Endothelial cell (in vitro differentiated cells): ENCODE data around the gene FAM83F. TPM values are rescaled to one million over a fixed set of nuclear protein-coding genes. Genes with fewer than 3 reads are reported as not detected.

Experiments
- DNase-seq: peaks from one replicate; pipeline ENCODE4 v3.0.0; 2021; ENCODE audit warnings: low spot score
- H3K27ac Mint-ChIP-seq: one replicate; pipeline ENCODE4 v1.8.0; 2021; ENCODE audit warnings: mixed read lengths, inconsistent platforms; ENCODE audit not compliant: unreplicated experiment
- H3K27me3 Mint-ChIP-seq: one replicate; pipeline ENCODE4 v1.8.0; 2021; ENCODE audit warnings: mild to moderate bottlenecking, moderate library complexity, mixed read lengths, inconsistent platforms; ENCODE audit not compliant: unreplicated experiment
- H3K36me3 Mint-ChIP-seq: one replicate; pipeline ENCODE4 v1.8.0; 2021; ENCODE audit warnings: mild to moderate bottlenecking, low read depth, mixed read lengths, inconsistent platforms; ENCODE audit not compliant: unreplicated experiment
- H3K4me1 Mint-ChIP-seq: one replicate; pipeline ENCODE4 v1.8.0; 2021; ENCODE audit warnings: mild to moderate bottlenecking, mixed read lengths, inconsistent platforms; ENCODE audit not compliant: unreplicated experiment
- H3K4me3 Mint-ChIP-seq: one replicate; pipeline ENCODE4 v1.8.0; 2021; ENCODE audit warnings: mild to moderate bottlenecking, mixed read lengths, inconsistent platforms; ENCODE audit not compliant: unreplicated experiment
- H3K9me3 Mint-ChIP-seq: one replicate; pipeline ENCODE4 v1.8.0; 2021; ENCODE audit warnings: mixed read lengths, inconsistent platforms; ENCODE audit not compliant: unreplicated experiment
- total RNA-seq: library from RNA; stranded (reverse); fragmentation: NEBNext Ultra II Directional; extraction: Animal tissue kit (Norgen Biotek cat#: 25700); gene quantifications from one replicate; pipeline ENCODE4 v1.2.1, GENCODE V29; 2021; ENCODE audit not compliant: unreplicated experiment
- TF ChIP-seq, protein P1 (sequence below): fragments of 200-600 bp; sonication (generic); IDR thresholded peaks from one replicate; pipeline ENCODE4 v1.5.0; 2021; ENCODE audit warnings: antibody characterized with exemption; ENCODE audit not compliant: unreplicated experiment

The FAM83F gene
- total RNA-seq, 1 donor from 2014 or later: 3.5 TPM

GRCh38 chr22:39955675-39956074 is 39.1 kb upstream of the FAM83F start:
- DNase-seq: no peak

DNA sequence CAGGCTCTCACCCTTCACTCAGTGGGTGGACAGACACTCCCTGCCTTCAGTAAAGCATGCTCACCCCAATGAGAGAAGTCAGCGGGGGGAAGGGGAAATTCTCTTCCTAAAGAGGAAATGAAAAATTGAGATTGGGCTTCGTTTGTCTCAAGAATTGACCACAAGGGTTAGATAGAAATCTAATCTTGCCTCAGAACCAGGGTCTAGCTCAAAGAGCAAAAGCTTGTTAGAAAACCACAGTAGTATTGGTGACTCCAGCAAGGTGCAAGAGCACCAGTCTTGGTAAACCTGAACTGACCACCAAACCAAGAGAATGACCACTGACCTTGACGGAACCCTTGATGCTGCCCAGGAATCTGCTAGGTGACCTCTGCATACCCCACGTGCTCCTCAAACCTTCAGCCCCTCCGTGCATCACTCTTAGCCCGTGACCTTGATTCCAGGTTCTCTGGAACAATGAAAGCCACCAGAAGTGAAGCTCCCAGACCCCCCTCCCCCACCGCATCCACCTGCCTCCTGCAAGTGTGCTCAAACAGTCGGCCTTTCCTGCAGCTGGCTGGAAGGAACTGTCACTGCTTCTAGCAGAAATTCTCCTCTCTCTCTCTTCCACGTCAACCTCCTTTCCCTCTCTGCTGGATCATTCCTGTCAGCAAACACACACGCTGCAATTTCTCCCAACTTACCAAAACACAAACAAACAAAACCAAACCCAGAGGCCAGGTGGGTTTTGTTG is 37.7 kb upstream of the FAM83F start:
- Mint-ChIP-seq H3K4me3 (peak overlapping the region; percentile 80), H3K27ac (peak overlapping the region; percentile 65), H3K9me3 (no peaks in the 10 kb centered on the region), H3K4me1 (peaks cover 53% of the 10 kb centered on the region), H3K27me3 (peaks cover 5% of the 10 kb centered on the region), H3K36me3 (peaks cover 13% of the 10 kb centered on the region)
- TF ChIP-seq, protein P1, sequence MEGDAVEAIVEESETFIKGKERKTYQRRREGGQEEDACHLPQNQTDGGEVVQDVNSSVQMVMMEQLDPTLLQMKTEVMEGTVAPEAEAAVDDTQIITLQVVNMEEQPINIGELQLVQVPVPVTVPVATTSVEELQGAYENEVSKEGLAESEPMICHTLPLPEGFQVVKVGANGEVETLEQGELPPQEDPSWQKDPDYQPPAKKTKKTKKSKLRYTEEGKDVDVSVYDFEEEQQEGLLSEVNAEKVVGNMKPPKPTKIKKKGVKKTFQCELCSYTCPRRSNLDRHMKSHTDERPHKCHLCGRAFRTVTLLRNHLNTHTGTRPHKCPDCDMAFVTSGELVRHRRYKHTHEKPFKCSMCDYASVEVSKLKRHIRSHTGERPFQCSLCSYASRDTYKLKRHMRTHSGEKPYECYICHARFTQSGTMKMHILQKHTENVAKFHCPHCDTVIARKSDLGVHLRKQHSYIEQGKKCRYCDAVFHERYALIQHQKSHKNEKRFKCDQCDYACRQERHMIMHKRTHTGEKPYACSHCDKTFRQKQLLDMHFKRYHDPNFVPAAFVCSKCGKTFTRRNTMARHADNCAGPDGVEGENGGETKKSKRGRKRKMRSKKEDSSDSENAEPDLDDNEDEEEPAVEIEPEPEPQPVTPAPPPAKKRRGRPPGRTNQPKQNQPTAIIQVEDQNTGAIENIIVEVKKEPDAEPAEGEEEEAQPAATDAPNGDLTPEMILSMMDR: no peak
- DNase-seq: no peak

More at GRCh38 chr22:39955675-39956074, 39.1 kb upstream of the FAM83F start:
- Mint-ChIP-seq H3K4me3 (no peak overlapping the region), H3K4me1 (peaks cover 63% of the 10 kb centered on the region), H3K9me3 (no peaks in the 10 kb centered on the region), H3K36me3 (peaks cover 13% of the 10 kb centered on the region), H3K27ac (no peak overlapping the region), H3K27me3 (peaks cover 5% of the 10 kb centered on the region)
- TF ChIP-seq, protein P1: no peak

DNA sequence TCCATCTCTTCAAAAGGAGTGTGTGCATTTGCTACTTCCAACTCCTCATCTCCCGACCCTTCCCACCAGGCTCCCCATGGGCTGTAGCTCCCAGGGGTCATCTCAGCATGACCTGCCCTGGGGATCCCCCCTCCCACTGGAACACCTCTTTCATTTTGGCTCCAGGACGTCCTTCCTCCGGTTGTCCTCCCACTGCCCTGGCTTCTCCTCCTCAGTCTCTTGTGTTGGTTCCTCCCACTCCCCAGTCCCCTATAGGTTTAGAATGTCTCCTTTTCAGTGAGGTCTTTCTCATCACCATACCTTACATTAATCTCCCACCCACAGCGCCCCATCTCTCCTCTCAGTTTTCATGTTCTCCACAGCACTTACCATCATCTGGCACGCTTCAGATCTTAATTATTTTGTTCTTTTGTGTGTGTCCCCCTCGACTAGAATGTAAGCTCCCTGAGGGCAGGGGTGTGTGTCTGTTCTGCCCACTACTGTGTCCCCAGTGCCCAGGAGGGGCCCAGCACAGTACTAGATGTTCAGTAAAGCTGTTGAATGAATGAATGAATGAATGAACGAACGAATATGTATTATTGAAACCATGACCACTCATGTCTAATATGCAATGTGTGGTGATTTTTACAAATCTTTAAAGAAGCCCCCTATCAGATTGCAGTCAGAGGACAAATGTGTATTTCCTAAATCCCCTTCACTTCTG is 36.6 kb upstream of the FAM83F start:
- Mint-ChIP-seq H3K27me3 (peaks cover 5% of the 10 kb centered on the region), H3K4me1 (peaks cover 47% of the 10 kb centered on the region), H3K4me3 (no peak overlapping the region), H3K9me3 (no peaks in the 10 kb centered on the region), H3K36me3 (peaks cover 14% of the 10 kb centered on the region), H3K27ac (peak overlapping the region; percentile 85)
- TF ChIP-seq, protein P1: no peak
- no peak for DNase-seq

GRCh38 chr22:39958949-39959639 is 35.7 kb upstream of the FAM83F start:
- peaks cover 38% of the 10 kb centered on the region for H3K4me1 Mint-ChIP-seq
- H3K27ac Mint-ChIP-seq: peak overlapping the region; percentile 85
- DNase-seq: no peak
- H3K36me3 Mint-ChIP-seq: peaks cover 19% of the 10 kb centered on the region
- H3K27me3 Mint-ChIP-seq: peaks cover 2% of the 10 kb centered on the region
- H3K9me3 Mint-ChIP-seq: no peaks in the 10 kb centered on the region
- TF ChIP-seq, protein P1: no peak
- no peak overlapping the region for H3K4me3 Mint-ChIP-seq
